ENCODE measurements around the gene ZNF211. TPM values are rescaled to one million over a fixed set of nuclear protein-coding genes. Genes with fewer than 3 reads are reported as not detected.

ZNF211 gene
- total and polyA plus RNA-seq, 2 experiments from 2014 or later = 5.5 to 8.3 TPM

- 98 to 100% methylated on average over 3 of the region's 3 CpGs for WGBS, 2 experiments (ENCODE audit: low coverage in 1 of 2, low lambda C conversion rate in 2 of 2, missing lambda C conversion rate in 2 of 2)
- no peaks in the 10 kb centered on the region for H3F3A ChIP-seq (ENCODE audit: insufficient read depth)
- no peaks in the 10 kb centered on the region for H3K9me2 ChIP-seq (ENCODE audit: insufficient read depth)
- H3K9me3 ChIP-seq (ENCODE audit: low read depth) = no peaks in the 10 kb centered on the region
- TF ChIP-seq EZH2 (IDR thresholded peaks at IDR 0.05; ENCODE audit: insufficient read depth, poor library complexity, severe bottlenecking) = no peak
- no peak for TF ChIP-seq EZH2phosphoT487 (IDR thresholded peaks at IDR 0.05; ENCODE audit: insufficient read depth, low read depth)
- peak overlapping the region; percentile 90 for H3K4me3 ChIP-seq
- H4K20me1 ChIP-seq (ENCODE audit: insufficient read depth) = no peaks in the 10 kb centered on the region
- H3K4me2 ChIP-seq (ENCODE audit: unreplicated experiment) = peak overlapping the region; percentile 60
- in situ Hi-C loops (cut with MboI) = no loop called here
- H3K27ac ChIP-seq = no peak overlapping the region
- peaks cover 70% of the 10 kb centered on the region for H3K79me2 ChIP-seq (ENCODE audit: insufficient read depth)
- no peak overlapping the region for H3K9ac ChIP-seq
- peaks cover 31% of the 10 kb centered on the region for H3K36me3 ChIP-seq (ENCODE audit: low read depth)
- no peaks in the 10 kb centered on the region for H3K4me1 ChIP-seq (ENCODE audit: insufficient read depth)
- no peaks in the 10 kb centered on the region for H3K27me3 ChIP-seq (replicated peaks; ENCODE audit: insufficient read depth)
- peak; percentile 8 for DNase-seq
- H2AFZ ChIP-seq = no peak overlapping the region
Measured at GRCh38 chr19:57615346-57615745, 17.6 kb upstream of the ZNF211 start.

DNA sequence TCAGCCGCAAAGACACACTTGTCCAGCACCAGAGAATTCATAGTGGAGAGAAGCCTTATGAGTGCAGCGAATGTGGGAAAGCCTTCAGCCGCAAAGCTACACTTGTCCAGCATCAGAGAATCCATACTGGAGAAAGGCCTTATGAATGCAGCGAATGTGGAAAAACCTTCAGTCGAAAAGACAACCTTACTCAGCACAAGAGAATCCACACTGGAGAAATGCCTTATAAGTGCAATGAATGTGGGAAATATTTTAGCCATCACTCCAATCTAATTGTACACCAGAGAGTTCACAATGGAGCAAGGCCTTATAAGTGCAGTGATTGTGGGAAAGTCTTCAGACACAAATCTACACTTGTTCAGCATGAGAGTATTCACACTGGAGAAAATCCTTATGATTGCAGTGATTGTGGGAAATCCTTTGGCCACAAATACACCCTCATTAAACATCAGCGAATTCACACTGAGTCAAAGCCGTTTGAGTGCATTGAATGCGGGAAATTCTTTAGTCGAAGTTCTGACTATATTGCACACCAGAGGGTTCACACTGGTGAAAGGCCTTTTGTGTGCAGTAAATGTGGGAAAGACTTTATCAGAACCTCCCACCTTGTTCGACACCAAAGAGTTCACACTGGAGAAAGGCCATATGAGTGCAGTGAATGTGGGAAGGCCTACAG lies 12.2 kb upstream of the ZNF211 start:
- H3K9ac ChIP-seq = no peak overlapping the region
- peaks cover 100% of the 10 kb centered on the region for H3K79me2 ChIP-seq (ENCODE audit: insufficient read depth)
- DNase-seq = peak; percentile 38
- H2AFZ ChIP-seq = no peak overlapping the region
- no peaks in the 10 kb centered on the region for H3F3A ChIP-seq (ENCODE audit: insufficient read depth)
- H3K36me3 ChIP-seq (ENCODE audit: low read depth) = peaks cover 74% of the 10 kb centered on the region
- in situ Hi-C loops (cut with MboI) = no loop called here
- WGBS, 2 experiments (ENCODE audit: low coverage in 1 of 2, low lambda C conversion rate in 2 of 2, missing lambda C conversion rate in 2 of 2) = 97 to 98% methylated on average over 10 of the region's 10 CpGs
- H3K4me1 ChIP-seq (ENCODE audit: insufficient read depth) = no peaks in the 10 kb centered on the region
- H3K9me3 ChIP-seq (ENCODE audit: low read depth) = no peaks in the 10 kb centered on the region
- TF ChIP-seq EZH2 (IDR thresholded peaks at IDR 0.05; ENCODE audit: insufficient read depth, poor library complexity, severe bottlenecking) = no peak
- TF ChIP-seq EZH2phosphoT487 (IDR thresholded peaks at IDR 0.05; ENCODE audit: insufficient read depth, low read depth) = no peak
- H3K27ac ChIP-seq = no peak overlapping the region
- no peak overlapping the region for H3K4me3 ChIP-seq
- H4K20me1 ChIP-seq (ENCODE audit: insufficient read depth) = no peaks in the 10 kb centered on the region
- H3K27me3 ChIP-seq (replicated peaks; ENCODE audit: insufficient read depth) = no peaks in the 10 kb centered on the region
- H3K4me2 ChIP-seq (ENCODE audit: unreplicated experiment) = no peak overlapping the region
- H3K9me2 ChIP-seq (ENCODE audit: insufficient read depth) = no peaks in the 10 kb centered on the region

GRCh38 chr19:57623091-57623490 lies 9.9 kb upstream of the ZNF211 start:
- Histone ChIP-seq H3K4me3 (no peak overlapping the region), H3K27me3 (replicated peaks; ENCODE audit: insufficient read depth) (no peaks in the 10 kb centered on the region), H3K27ac (no peak overlapping the region), H2AFZ (no peak overlapping the region), H3K79me2 (ENCODE audit: insufficient read depth) (peaks cover 82% of the 10 kb centered on the region), H3F3A (ENCODE audit: insufficient read depth) (no peaks in the 10 kb centered on the region), H3K4me2 (ENCODE audit: unreplicated experiment) (no peak overlapping the region), H3K4me1 (ENCODE audit: insufficient read depth) (no peaks in the 10 kb centered on the region), H4K20me1 (ENCODE audit: insufficient read depth) (no peaks in the 10 kb centered on the region), H3K9me3 (ENCODE audit: low read depth) (no peaks in the 10 kb centered on the region), H3K36me3 (ENCODE audit: low read depth) (peaks cover 57% of the 10 kb centered on the region), H3K9me2 (ENCODE audit: insufficient read depth) (no peaks in the 10 kb centered on the region), H3K9ac (no peak overlapping the region)
- no peak for DNase-seq
- TF ChIP-seq EZH2phosphoT487 (IDR thresholded peaks at IDR 0.05; ENCODE audit: insufficient read depth, low read depth) (no peak), EZH2 (IDR thresholded peaks at IDR 0.05; ENCODE audit: insufficient read depth, poor library complexity, severe bottlenecking) (no peak)
- in situ Hi-C loops (cut with MboI) = no loop called here

DNA sequence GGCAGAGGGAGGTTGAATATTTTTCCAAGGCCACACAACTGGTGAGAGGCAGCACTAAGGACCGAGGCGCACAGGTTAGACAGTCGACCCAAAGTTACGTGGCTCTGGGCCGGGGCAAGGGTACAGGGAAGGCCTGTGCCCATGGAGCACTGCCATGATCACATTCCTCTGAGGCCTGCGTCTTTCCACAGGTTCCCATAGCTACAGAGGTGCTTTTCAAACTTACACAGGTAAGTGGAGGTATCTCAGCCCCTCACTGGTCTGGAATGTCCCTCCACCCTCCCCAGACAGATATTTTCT lies 814 bp downstream of the ZNF211 start:
- H3K36me3 ChIP-seq (ENCODE audit: low read depth) = peaks cover 33% of the 10 kb centered on the region
- no peaks in the 10 kb centered on the region for H3K9me3 ChIP-seq (ENCODE audit: low read depth)

More for the DNA sequence above, 814 bp downstream of the ZNF211 start:
- 37 to 45% methylated on average over 6 of the region's 6 CpGs for WGBS, 2 experiments (ENCODE audit: low coverage in 1 of 2, low lambda C conversion rate in 2 of 2, missing lambda C conversion rate in 2 of 2)
- H3K79me2 ChIP-seq (ENCODE audit: insufficient read depth) = peaks cover 47% of the 10 kb centered on the region
- peaks cover 6% of the 10 kb centered on the region; the same call in 1 of the 2 replicates for H3K4me1 ChIP-seq (ENCODE audit: insufficient read depth)
- TF ChIP-seq EZH2phosphoT487 (IDR thresholded peaks at IDR 0.05; ENCODE audit: insufficient read depth, low read depth) (no peak), EZH2 (IDR thresholded peaks at IDR 0.05; ENCODE audit: insufficient read depth, poor library complexity, severe bottlenecking) (no peak)
- H3K4me3 ChIP-seq = peak overlapping the region; percentile 99
- no peak for DNase-seq
- H3K4me2 ChIP-seq (ENCODE audit: unreplicated experiment) = peak overlapping the region; percentile 84
- H3F3A ChIP-seq (ENCODE audit: insufficient read depth) = peaks cover 4% of the 10 kb centered on the region; the same call in 1 of the 2 replicates
- H3K9ac ChIP-seq = peak overlapping the region; percentile 87
- no peaks in the 10 kb centered on the region for H3K9me2 ChIP-seq (ENCODE audit: insufficient read depth)
- H2AFZ ChIP-seq = peak overlapping the region; percentile 99
- no peak overlapping the region for H3K27ac ChIP-seq
- H3K27me3 ChIP-seq (replicated peaks; ENCODE audit: insufficient read depth) = no peaks in the 10 kb centered on the region
- in situ Hi-C loops (cut with MboI) = no loop called here
- H4K20me1 ChIP-seq (ENCODE audit: insufficient read depth) = no peaks in the 10 kb centered on the region
